NB4 (cell line): ENCODE data around the gene CNTFR.

ENCODE experiments used
- CTCF ChIP-seq: IDR thresholded peaks from one replicate; pipeline ENCODE4 v1.5.1; 2012; ENCODE audit warnings: low read depth, low read length
- MYC ChIP-seq: IDR thresholded peaks from 2 replicates; pipeline ENCODE4 v1.6.1; 2011; ENCODE audit warnings: low read depth, low read length
- POLR2A ChIP-seq: IDR thresholded peaks from 2 replicates; pipeline ENCODE4 v1.6.1; 2011; ENCODE audit warnings: mild to moderate bottlenecking; ENCODE audit not compliant: insufficient read length; ENCODE audit errors: extremely low read depth
- TF ChIP-seq, protein P1 (sequence below): IDR thresholded peaks from 2 replicates; pipeline ENCODE4 v1.6.1; 2011; ENCODE audit warnings: low read depth, low read length

- TF ChIP-seq CTCF (no peak), POLR2A (no peak), MYC (no peak)
- TF ChIP-seq, protein P1, sequence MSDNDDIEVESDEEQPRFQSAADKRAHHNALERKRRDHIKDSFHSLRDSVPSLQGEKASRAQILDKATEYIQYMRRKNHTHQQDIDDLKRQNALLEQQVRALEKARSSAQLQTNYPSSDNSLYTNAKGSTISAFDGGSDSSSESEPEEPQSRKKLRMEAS, result peak; percentile 54
Measured at GRCh38 chr9:34559624-34560455, 29.7 kb downstream of the CNTFR start.
